HG03159 (cell line): Measurements from ENCODE around the gene NCL.
"Not testable (repeated sequence)": the region's sequence is repeated elsewhere in the genome, so short reads cannot be mapped to it uniquely, and the experiment has no call there.

ENCODE experiments used
- ATAC-seq: cut with Tn5 transposase; IDR thresholded peaks from one replicate; pipeline ENCODE4 v1.9.1; 2021; ENCODE audit warnings: mild to moderate bottlenecking, moderate library complexity; ENCODE audit not compliant: unreplicated experiment

NCL gene

DNA sequence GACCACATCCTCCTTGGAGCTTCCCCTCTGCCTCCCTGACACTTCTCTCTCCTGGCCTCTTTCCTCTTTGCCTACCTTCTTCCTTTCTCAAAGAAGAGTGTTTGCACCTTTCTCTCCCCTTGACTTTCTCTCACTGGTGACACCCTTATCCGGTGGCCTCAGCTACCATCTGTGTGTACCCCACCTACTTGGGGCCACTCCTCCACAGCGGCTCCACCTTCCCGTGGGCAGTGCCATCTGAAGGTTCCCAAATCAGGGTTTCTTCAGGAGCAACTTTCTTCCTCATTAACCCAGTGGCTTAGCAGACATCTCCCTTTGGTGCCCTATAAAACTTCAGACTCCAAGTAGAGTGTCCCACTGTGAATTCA lies 5.3 kb upstream of the NCL start:
- no peak for ATAC-seq

DNA sequence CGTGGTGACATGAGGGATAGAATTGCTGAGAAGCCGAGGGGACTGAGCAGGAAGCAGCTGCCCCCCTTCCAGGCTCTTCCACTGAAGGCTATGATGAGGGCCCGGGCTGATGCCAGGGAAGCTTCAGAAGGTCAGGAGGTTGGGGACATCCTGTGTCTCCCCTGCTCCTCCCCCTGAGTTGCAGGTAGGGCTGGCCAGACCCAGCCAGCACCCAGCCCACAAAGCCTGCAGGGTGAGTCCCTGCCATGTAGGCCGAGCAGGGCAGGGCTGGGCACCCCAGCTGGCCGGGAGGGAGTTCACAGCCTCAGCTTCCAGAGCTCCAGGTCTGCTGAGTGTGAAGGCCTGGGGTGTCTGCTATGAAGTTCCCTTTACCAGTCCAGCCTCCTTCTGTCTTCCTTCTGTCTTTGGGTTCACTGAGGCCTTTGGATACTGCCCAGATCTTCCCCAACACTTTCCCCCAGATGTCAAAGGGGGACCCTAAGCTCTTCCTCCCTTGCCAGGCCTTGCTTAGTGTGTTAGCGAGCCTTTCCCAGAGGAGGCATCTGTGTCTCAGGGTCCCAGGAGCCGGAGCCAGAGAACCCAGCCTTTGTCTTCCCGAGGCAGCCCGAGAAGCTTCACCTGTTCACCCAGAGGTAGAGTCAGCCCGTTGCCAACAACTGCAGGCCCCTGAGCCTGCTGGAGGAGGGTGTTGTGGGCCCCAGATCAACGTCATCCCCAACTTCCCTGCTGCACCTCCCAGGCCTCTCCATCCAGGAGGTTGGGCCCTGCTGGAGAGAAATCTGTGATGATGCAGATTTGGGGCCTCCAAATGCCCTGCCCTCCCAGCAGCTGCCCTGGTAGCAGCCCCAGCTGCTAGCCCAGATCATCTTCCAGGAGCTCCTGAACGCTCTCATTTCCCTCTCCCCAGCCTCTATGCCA lies 3.6 kb upstream of the NCL start:
- no peak for ATAC-seq

DNA sequence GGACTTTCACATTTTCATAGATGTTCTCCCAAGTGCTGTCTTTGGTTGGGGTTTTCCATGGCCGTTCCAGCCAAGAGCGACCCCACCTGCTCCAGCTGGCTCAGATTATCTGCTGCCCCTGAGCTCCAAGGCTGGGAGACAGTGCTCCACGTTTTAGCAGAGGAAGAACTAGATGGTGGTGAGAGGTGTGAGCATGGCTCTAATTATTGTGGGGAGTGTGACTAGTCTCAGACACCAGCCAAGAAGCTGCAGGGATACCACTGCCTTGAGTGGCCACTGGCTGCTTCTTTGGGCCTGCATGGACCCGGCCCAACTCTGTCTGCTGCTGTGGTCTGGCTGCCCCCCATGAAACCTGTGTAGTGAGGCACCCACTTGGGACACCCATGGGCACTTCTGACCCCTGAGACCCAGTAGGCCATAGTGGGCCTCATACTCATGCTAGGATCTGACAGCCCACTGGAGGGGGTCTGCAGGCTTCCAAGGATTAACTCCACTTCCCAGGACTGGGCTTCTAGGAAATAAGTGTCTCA lies 2.8 kb upstream of the NCL start:
- ATAC-seq = no peak

DNA sequence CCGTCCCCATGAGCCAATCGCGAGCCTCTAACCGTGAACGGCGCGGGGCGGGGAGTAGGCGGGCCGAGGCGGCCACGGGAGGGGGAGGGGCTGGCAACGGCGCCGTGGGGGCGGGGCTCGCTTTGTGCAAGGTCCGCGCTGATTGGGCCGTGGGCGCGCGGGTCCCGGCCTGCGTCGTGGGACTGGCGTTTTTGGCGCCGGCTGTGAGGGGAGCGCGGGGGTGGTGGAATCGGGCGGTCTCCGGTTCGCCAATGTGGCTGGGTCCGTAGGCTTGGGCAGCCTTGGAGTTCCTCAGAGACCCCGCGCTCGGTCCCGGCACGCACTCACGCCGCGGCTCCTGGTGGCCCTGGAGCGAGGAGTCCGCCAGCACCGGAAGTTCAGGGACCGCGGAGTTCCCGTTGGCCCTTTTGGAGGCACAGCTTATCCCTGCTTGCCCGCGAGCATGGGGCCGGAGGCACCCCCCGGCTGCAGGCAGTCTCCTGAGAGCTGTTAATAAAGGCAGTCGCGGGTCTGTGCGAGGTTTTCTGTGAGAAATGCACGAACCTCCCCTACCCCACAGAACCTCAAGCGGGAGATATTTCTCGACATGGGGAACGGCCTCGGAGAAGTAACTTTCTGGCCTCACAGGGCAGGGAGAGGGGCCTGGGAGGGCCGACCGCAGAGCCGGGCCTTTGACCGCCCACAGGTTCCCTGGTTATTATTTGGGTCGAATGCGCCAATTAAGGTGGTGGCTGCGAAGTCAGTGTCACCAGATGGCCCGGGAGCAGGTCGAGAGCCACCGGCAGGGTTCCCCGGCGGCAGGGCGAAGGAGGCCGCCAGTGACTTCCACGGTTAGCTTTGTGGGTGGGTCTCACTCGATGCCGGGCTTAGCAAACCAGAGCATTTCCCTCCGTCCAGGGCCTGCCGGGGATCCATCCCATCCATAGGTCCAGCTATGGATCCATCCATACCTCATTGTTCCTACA lies 574 bp upstream of the NCL start:
- peak; percentile 26 for ATAC-seq

DNA sequence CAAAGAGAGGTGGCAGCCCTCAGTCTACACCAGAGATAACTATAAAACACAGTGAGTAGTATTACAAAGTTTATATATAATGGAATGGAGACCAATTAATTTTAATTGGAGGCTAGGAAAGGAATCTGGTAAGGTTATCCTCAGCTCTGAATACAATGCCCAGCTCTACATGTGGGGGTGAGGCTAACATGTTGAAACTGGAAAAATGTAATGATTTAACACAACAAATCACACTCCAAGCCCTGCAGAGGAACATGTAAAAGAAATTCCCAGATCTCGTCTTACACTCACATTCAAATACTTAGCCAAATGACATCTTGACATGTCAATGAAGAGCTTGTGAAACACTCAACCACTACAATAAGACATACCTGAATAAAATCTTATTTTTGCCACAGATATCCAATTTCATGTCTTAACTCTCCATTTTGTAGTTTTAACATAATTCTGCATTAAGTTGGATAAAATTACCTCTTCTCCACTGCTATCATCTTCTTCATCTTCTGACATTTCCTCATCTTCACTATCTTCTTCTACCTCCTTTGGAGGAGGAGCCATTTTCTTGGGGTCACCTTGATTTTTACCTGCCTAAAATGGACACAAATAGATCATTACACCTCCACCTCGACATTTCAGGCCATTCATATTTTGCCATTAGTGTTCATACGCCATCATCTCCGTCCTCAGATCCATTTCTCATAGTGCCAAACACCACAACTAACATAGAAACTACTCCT lies 1.4 kb downstream of the NCL start:
- ATAC-seq = no peak

DNA sequence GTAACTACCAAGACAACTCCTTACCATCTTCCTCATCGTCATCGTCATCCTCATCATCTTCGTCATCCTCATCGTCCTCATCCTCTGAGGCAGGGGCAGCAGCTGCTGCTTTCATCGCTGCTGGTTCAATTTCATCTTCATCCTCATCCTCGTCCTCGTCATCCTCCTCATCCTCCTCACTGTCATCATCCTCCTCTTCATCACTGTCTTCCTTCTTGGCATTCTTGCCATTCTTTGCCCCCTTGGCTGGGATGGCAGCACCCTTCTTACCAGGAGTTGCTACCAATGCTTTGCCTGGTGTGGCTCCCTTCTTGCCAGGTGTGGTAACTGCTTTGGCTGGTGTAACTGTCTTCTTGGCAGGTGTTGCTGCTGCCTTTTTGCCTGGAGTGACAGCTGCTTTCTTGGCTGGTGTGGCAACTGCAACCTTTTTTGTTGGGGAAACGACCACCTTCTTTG lies 2.7 kb downstream of the NCL start:
- no peak for ATAC-seq

DNA sequence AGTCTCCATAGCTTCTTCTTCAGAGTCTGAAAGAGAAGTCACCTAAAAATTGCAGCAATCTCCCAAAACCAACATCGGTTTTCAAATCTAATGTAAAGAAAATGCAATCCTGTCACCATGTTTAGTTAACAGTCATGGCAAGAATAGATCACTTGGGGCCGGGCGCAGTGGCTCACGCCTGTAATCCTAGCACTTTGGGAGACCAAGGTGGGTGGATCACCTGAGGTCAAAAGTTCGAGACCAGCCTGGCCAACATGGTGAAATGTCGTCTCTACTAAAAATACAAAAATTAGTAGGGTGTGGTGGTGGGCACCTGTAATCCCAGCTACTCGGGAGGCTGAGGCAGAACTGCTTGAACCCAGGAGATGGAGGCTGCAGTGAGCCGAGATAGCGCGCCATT lies 3.4 kb downstream of the NCL start:
- ATAC-seq = not testable (repeated sequence)

DNA sequence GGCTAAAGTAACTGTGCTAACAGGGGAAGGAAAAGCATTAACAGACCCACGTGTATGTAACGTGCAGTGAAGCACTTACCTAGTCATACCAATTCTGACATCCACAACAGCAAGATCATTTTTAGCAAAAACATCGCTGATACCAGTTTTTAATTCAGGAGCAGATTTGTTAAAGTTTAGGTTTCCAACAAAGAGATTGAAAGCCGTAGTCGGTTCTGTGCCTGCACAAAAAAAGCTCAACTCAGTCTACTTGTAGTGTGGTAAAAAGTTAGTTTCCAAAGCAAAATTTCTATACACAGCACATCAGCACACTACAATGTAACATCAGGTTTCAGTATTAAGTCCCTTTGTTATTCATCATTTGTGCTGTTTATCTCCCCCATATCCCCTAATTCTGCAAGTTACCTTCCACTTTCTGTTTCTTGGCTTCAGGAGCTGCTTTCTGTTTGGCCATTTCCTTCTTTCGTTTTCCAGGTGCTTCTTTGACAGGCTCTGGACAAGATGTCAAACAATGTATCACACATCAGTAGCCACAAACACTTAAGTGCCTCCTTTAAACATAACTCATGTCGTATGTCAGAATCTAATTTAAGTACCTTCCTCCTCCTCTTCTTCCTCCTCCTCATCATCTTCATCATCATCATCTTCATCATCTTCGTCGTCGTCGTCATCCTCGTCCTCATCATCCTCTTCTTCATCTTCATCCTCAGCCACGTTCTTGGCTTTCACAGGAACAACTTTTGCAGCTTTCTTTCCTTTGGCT lies 4.0 kb downstream of the NCL start:
- ATAC-seq = no peak

DNA sequence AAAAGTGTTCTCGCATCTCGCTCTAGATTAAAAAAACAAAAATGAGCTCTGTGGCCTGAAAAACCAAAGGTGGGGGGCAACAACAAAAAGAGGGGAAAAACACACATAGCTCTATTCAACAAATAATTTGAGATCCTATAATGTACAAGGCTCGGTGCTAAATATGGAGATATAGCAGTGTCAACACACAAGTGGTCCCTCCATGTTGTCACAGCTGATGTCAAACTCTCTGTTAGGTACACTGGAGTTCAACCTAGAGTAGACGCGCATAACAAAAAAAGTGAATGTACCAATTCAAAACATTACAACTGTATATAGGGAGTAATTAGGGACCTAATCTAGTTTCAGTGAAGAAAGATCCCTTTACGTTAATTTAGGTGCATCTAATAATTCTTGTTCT lies 5.9 kb downstream of the NCL start:
- ATAC-seq = no peak

DNA sequence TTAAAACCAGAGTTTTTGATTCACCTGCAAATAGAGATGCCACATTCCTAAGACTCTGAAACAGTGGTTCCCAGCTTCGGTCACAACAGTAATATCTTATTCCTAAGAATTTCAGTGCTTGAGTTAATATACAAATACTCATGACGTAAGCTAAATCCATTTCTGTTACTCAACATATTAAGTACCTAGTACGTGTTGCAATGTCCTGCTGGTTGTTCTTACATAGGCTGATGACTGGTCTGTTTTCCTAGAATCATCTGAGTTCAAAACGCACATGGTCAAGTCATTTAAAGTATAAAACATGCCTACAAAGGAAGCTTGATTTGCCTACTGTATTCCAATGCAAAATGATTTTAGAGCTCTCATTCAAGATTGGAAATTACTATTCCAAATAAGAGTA lies 7.2 kb downstream of the NCL start:
- ATAC-seq = no peak

DNA sequence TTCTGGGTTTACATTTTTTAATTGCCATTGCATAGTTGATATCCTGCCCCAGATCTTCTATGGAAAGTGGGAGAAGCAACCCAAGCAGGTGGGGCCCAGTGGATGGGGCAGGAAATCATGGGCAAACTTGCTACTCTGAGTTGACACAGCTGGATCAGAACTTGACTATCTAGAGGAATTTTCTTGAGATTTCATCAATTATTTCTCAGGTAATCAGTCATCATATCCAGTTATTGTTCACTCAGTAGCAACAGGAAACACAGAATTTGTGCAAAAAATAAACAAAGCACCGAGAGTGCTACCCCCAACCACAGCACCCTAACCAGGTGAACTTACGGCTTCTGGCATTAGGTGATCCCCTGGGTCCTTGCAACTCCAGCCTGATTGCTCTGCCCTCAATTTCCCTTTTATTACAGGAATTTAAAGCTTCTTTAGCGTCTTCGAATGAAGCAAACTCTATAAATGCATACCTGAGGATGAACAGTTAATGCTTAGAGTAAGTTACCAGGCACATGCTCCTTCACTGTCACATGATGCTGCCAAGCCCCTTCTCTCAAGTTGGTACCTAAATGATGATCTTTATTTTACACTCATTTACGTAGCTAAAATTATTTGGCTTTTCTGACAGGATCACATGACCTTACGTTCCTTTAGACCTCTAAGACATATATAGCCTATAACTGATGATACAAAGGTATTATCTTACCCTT lies 7.8 kb downstream of the NCL start:
- ATAC-seq = no peak

DNA sequence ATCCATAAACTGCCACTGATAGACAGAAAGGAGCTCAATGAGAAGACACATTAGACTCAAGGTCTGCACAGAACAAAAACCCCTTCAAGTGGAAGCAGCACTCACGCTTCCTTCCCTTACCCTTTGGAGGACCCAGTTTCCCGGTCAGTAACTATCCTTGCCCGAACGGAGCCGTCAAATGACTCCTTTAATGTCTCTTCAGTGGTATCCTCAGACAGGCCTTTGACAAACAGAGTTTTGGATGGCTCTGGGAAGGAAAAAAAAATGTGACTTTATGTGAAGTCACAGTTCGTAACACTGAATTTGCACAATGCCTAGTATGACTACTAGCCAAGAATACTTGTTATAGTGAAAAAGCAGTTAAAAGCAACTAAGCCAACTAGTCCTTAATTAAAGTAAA lies 8.4 kb downstream of the NCL start:
- no peak for ATAC-seq

DNA sequence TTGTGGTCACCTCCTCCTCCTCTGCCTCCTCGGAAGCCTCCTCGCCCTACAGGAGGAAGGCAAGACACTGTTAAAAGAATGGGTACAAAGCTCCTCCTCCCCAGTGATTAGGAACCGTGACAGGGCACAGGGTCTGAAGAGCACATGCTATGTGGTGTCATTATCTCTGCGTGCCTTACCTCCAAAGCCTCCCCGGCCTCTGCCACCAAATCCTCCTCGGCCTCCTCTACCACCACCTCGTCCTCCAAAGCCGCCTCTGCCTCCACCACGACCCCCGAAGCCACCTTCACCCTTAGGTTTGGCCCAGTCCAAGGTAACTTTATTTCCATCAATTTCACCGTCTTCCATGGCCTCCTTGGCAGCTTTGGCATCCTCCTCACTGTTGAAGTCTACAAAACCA lies 9.1 kb downstream of the NCL start:
- no peak for ATAC-seq

DNA sequence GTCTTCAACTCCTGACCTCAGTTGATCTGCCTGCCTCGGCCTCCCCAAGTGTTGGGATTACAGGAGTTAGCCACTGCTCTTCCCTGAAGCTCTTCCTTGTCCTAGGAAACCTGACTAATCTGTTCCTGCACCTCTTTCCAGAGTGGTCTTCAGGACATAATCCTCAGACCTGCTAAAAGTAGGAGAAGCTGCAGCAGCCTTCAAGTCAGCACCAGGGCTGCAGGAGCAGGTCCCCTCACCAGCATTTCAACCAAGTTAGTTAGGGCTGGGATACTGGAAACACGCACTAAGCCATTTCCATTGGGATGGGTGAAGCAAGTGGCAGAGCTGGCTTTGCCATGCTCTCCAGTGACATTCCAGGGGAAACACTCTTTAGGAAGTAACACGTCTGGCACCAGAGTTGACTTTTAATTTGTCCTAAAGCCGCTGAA lies 9.9 kb downstream of the NCL start:
- ATAC-seq = no peak

DNA sequence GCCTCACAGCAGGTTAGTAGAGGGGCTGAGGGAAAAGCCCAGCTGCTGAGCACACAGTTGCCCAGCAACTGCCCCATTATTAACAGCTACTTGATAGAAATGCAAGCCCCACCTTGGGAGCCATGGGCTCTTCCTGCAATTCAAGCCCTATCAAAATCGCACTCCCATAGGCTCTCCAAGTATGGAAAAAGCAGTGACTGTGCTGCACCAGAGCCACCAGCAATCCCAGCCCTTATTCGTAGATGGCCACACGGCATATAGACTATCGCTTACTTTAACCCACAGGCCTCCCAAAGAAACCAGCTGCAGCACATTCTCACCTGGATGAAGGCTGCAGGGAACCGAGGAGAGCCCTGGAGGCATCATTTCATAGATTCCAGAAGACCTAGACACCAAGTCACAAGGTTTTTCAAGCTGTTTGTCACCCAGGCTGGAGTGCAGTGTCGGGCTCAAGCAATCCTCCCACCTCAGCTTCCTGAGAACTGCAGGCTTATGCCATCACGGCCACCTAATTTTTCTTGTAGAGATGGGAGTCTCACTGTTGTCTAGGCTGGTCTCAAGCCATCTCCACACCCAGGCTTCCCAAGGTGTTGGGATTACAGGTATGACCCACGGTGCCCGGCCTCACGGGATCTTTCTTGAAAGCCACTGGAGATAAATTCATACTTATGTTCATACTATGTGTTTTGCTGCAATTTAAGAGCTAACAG lies 11.3 kb downstream of the NCL start:
- no peak for ATAC-seq

DNA sequence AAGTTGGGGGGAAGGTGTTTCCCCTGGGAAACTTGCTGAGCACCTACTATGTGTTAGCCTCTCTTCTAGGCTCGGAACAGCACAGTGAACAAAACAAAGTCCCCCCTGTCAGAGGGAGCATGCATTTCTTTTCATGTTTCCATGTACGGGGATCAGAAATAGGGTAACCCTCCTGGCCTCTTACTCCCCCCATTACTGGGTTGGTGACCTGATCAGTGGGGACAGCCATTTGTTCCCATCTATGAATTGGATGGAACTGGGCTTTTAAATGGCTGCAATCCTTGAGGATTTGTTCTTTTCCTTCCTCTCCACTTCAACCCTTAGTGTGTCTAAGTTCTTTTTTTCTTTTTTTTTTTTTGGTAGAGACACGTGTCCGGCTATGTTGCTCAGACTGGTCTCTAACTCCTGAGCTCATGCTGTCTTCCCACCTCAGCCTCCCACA lies 13.7 kb downstream of the NCL start:
- no peak for ATAC-seq

DNA sequence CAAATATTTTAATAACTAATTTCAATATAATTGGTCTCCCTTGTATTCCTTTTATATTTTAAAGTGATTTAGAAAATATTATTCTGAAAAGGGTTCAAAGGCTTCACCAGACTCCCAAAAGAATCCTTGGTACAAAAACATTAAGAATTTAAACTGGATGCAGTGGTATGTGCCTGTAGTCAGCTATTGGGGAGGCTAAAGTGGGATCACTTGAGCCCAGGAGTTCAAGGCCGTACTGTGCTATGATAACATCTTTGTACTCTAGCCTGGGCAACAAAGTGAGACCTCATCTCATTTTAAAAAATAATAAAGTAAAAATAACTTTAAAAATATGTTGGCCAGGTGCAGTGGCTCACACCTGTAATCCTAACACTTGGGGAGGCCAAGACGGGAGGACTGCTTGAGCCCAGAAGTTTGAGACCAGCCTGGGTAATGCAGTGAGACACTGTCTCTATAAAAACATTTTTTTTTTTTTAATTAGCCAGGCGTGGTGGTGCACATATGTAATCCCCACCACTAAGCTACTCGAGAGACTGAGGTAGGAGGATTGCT lies 14.7 kb downstream of the NCL start:
- ATAC-seq = no peak

DNA sequence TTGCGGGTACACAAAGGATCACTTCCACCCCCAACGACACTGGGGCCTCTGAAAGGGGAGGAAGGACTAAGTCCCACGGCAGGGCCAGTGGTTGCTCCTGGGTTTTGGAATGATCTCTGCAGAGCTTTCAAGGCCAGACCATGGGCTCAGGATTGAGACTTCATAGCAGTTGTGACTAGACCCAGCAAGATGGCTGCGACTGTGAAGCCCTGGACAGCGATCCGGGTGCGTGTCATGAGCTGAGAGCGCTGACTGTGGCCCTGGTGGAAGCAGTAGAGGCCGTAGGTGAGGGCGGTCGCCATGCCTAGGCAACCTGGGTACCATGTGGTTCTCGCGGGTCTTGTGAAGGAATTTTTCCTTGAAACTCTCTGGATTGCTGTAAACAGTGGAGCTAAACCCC lies 27.3 kb downstream of the NCL start:
- no peak for ATAC-seq
